Spleen (tissue), 11 donors: ENCODE measurements around the gene TMCO4. TPM values are rescaled to one million over a fixed set of nuclear protein-coding genes. Genes with fewer than 3 reads are reported as not detected.
"Not testable (repeated sequence)": the region's sequence is repeated elsewhere in the genome, so short reads cannot be mapped to it uniquely, and the experiment has no call there.

Experiments
- DNase-seq: peaks from one replicate; pipeline ENCODE4 v3.0.0-alpha.2; 2020
- H3K27ac ChIP-seq, 8 donors: fragments of 200-600 bp; sonication (generic) in 7 of 8; 1 replicate in 4 of 8; 2 replicates in 4 of 8; pipeline versions ENCODE4 v1.5.0 to v1.8.0; 2016 to 2021; ENCODE audit warnings: inconsistent platforms in 4 of 8, mild to moderate bottlenecking in 4 of 8, moderate library complexity in 1 of 8
- H3K27me3 ChIP-seq, 7 donors: fragments of 200-600 bp; sonication (generic) in 6 of 7; replicated peaks in 1 of 7; 1 replicate in 4 of 7; 2 replicates in 3 of 7; pipeline versions ENCODE4 v1.5.0 to v1.8.0; 2016 to 2021; ENCODE audit warnings: inconsistent platforms in 3 of 7, mild to moderate bottlenecking in 1 of 7
- H3K36me3 ChIP-seq, 6 donors: fragments of 200-600 bp; sonication (generic) in 5 of 6; 1 replicate in 4 of 6; 2 replicates in 2 of 6; pipeline versions ENCODE4 v1.5.0 to v1.8.0; 2016 to 2021; ENCODE audit warnings: inconsistent platforms in 2 of 6
- H3K4me1 ChIP-seq, 6 donors: fragments of 200-600 bp; sonication (generic) in 5 of 6; 1 replicate in 3 of 6; 2 replicates in 3 of 6; pipeline versions ENCODE4 v1.5.0 to v1.8.0; 2016 to 2021; ENCODE audit warnings: inconsistent platforms in 3 of 6
- H3K4me3 ChIP-seq, 8 donors: fragments of 200-600 bp; sonication (generic) in 7 of 8; 1 replicate in 4 of 8; 2 replicates in 4 of 8; pipeline versions ENCODE4 v1.5.0 to v1.8.0; 2016 to 2021; ENCODE audit warnings: inconsistent platforms in 4 of 8, mild to moderate bottlenecking in 4 of 8, moderate library complexity in 2 of 8
- H3K9me3 ChIP-seq, 8 donors: fragments of 200-600 bp; sonication (generic) in 7 of 8; 1 replicate in 4 of 8; 2 replicates in 4 of 8; pipeline versions ENCODE4 v1.5.0 to v1.8.0; 2016 to 2021; ENCODE audit warnings: inconsistent platforms in 4 of 8
- CTCF ChIP-seq, 11 experiments: fragments of 200-600 bp in 7 of 11; fragments of 450-650 bp in 4 of 11; sonication (generic) in 4 of 11; IDR thresholded peaks in 8 of 11; conservative IDR thresholded peaks in 3 of 11; 1 replicate in 7 of 11; 2 replicates in 4 of 11; pipeline versions ENCODE4 v1.4.0 to v1.8.0; 2016 to 2021; ENCODE audit warnings: antibody characterized with exemption in 11 of 11, inconsistent platforms in 4 of 11, mild to moderate bottlenecking in 1 of 11
- POLR2A ChIP-seq, 3 donors: fragments of 450-650 bp; IDR thresholded peaks; one replicate each; pipeline ENCODE4 v1.5.1; 2017; ENCODE audit warnings: antibody characterized with exemption in 3 of 3, mild to moderate bottlenecking in 1 of 3
- POLR2AphosphoS5 ChIP-seq, 3 donors: sonication (generic); formaldehyde crosslinking; IDR thresholded peaks; one replicate each; pipeline ENCODE4 v1.5.1; 2017; ENCODE audit warnings: antibody characterized with exemption in 3 of 3
- WGBS, 5 donors: extraction: QIAGEN DNeasy Blood & Tissue Kit in 3 of 5; methylation state at CpG; one replicate each; pipeline versions ENCODE4 v1.1.5 to v1.1.7; 2013 to 2018; 5-methylcytosine and 5-hydroxymethylcytosine counted together
- intact Hi-C: fragments of 100-400 bp; cut with DNase I; formaldehyde crosslinking; loops from one replicate; pipeline ENCODE4 v1.15.0; 2023; ENCODE audit warnings: low total_unique reads
- polyA plus RNA-seq, 3 donors: library from polyadenylated mRNA; stranded (reverse); fragments of 200-250 nt; gene quantifications; one replicate each; pipeline ENCODE4 v1.2.1, GENCODE V29; 2013
- total RNA-seq, 7 donors: library from RNA; depleted of rRNA in 3 of 7; stranded (reverse); fragments of >200 nt in 3 of 7; fragmentation: NEBNext Ultra II Directional in 4 of 7; extraction: Animal tissue kit (Norgen Biotek cat#: 25700) in 4 of 7; gene quantifications; one replicate each; pipeline versions ENCODE4 v1.1.0 to v1.2.1, GENCODE V29; 2016 to 2021
- donor health status: healthy with polysubstance abuse.
- donor health status: DM: no; HTN: no; CAD: no; lungs with moderate emphysema.
- donor health status: DM: no; HTN: no; CAD: no.
- donor health status: Bipolar disorder and iron deficiency.
- donor health status: healthy.
- donor health status: DM: no; HTN: no; CAD: no.
- donor health status: DM: yes; HTN: yes; CAD: no.

The TMCO4 gene
- total and polyA plus RNA-seq, 10 donors: 15.4 to 40.8 (median 27.2) TPM

GRCh38 chr1:19792237-19793002 lies 7.3 kb downstream of the TMCO4 start:
- Histone ChIP-seq H3K36me3 (peaks cover 0 to 86% (median 21%) of the 10 kb centered on the region in 6 donors), H3K27me3 (no peaks in the 10 kb centered on the region), H3K4me3 (no peak overlapping the region), H3K27ac (peak overlapping the region in 1 of 8 donors; percentile 1), H3K9me3 (no peaks in the 10 kb centered on the region), H3K4me1 (peaks cover 0 to 44% (median 1%) of the 10 kb centered on the region in 6 donors)
- WGBS, 5 donors: 80 to 96% (median 86%) methylated on average over 4 of the region's 4 CpGs
- TF ChIP-seq POLR2A (IDR thresholded peaks at IDR 0.05) (no peak), CTCF (IDR thresholded peaks at IDR 0.05 in 8 of 11, conservative IDR thresholded peaks at IDR 0.05 in 3 of 11) (no peak), POLR2AphosphoS5 (IDR thresholded peaks at IDR 0.05) (no peak)
- no peak for DNase-seq
- intact Hi-C loops: no loop called here

DNA sequence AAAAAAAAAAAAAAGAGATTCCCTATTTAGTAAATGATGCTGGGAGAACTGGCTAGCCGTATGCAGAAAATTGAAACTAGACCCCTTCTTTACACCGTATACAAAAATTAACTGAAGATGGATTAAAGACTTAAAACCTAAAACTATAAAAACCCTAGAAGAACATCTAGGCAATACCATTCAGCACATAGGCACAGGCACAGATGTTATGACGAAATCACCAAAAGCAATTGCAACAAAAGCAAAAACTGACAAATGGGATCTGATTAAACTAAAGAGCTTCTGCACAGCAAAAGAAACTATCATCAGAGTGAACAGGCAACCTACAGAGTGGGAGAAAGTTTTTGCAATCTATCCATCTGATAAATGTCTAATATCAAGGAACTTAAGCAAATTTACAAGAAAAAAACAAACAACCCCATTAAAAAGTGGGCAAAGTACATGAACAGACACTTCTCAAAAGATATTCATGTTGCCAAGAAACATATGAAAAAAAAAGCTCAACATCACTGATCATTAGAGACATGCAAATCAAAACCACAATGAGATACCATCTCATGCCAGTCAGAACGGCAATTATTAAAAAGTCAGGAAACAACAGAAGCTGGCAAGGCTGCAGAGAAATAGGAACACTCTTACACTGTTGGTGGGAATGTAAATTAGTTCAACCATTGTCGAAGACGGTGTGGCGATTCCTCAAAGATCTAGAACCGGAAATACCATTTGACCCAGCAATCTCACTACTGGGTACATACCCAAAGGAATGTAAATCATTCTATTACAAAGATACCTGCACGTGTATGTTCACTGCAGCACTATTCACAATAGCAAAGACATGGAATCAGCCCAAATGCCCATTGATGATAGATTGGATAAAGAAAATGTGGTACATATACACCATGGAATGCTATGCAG lies 9.4 kb downstream of the TMCO4 start:
- H3K4me3 ChIP-seq, intact Hi-C loops, H3K27me3 ChIP-seq, H3K27ac ChIP-seq, H3K9me3 ChIP-seq, DNase-seq: not testable (repeated sequence)
- WGBS, 5 donors: 69 to 85% (median 74%) methylated on average over 9 of the region's 9 CpGs
- Histone ChIP-seq H3K36me3 (peaks cover 0 to 92% (median 36%) of the 10 kb centered on the region in 6 donors), H3K4me1 (peaks cover 0 to 40% (median 1%) of the 10 kb centered on the region in 6 donors)

DNA sequence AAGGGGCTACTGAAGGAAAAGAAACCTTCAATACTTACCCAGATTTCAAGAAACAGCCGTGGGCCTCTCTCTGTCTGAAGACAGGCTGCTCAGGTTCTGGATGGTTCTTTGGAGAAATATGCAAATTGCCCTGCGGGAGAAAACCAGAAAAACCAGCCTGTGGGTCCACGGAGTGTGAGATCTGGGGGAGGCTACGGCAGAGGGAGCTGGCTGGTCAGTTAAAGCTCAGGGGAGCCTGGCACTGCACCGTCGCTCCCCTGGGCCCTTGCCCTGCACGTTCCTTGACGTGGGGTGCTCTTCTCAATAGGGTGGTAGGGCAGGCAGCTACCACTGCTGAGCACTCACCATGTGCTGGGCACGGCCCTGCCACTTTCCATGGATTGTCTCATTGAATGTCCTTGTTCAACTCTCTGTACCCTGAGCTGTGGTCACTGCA lies 12.7 kb downstream of the TMCO4 start:
- peaks cover 0 to 97% (median 44%) of the 10 kb centered on the region in 6 donors for H3K36me3 ChIP-seq
- intact Hi-C loops: no loop called here
- H3K4me3 ChIP-seq: no peak overlapping the region
- WGBS, 5 donors: 72 to 94% (median 91%) methylated on average over 9 of the region's 9 CpGs
- no peaks in the 10 kb centered on the region for H3K27me3 ChIP-seq
- H3K9me3 ChIP-seq: no peaks in the 10 kb centered on the region
- no peak for DNase-seq
- no peak overlapping the region for H3K27ac ChIP-seq
- H3K4me1 ChIP-seq: peaks cover 0 to 10% (median 0%) of the 10 kb centered on the region in 6 donors
- no peak for TF ChIP-seq POLR2AphosphoS5 (IDR thresholded peaks at IDR 0.05)
- TF ChIP-seq POLR2A (IDR thresholded peaks at IDR 0.05): no peak
- no peak for TF ChIP-seq CTCF (IDR thresholded peaks at IDR 0.05 in 8 of 11, conservative IDR thresholded peaks at IDR 0.05 in 3 of 11)

DNA sequence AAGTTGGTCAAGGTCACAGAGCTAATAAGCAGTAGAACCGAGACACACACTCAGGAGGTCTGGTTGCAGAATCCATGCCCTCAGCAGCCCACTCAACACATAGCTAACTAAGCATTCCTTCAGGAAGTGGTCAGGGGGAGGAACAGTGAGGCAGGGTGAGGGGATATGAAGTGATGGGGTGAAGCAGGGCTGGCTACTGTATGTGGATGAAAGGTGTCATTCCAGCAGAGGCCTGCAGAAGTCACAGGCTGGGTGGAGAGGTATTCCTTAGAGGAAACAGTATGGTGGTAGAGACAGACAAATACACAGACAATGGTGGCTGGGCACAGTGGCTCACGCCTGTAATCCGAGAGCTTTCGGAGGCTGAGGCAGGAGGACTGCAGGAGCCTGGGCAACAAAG lies 14.1 kb downstream of the TMCO4 start:
- peaks cover 0 to 7% (median 0%) of the 10 kb centered on the region in 6 donors for H3K4me1 ChIP-seq
- no peak for DNase-seq
- WGBS, 5 donors: 69 to 77% (median 71%) methylated on average over 4 of the region's 4 CpGs
- H3K27me3 ChIP-seq: no peaks in the 10 kb centered on the region
- no peaks in the 10 kb centered on the region for H3K9me3 ChIP-seq
- H3K4me3 ChIP-seq: no peak overlapping the region
- intact Hi-C loops: no loop called here
- no peak for TF ChIP-seq CTCF (IDR thresholded peaks at IDR 0.05 in 8 of 11, conservative IDR thresholded peaks at IDR 0.05 in 3 of 11)
- peaks cover 0 to 97% (median 40%) of the 10 kb centered on the region in 6 donors for H3K36me3 ChIP-seq
- no peak overlapping the region for H3K27ac ChIP-seq
